Prostate gland (tissue), 2 donors: ENCODE data around the gene HIGD1B.

Experiments used
- CTCF ChIP-seq, 4 experiments: fragments of 200-600 bp in 2 of 4; fragments of 450-650 bp in 2 of 4; sonication (generic) in 2 of 4; IDR thresholded peaks; 1 replicate in 3 of 4; 2 replicates in 1 of 4; pipeline ENCODE4 v1.5.1; 2016 to 2019; ENCODE audit warnings: antibody characterized with exemption in 4 of 4, mild to moderate bottlenecking in 2 of 4, moderate library complexity in 2 of 4
- POLR2A ChIP-seq: fragments of 450-650 bp; IDR thresholded peaks from one replicate; pipeline ENCODE4 v1.6.1; 2016; ENCODE audit warnings: antibody characterized with exemption, mild to moderate bottlenecking

GRCh38 chr17:44863061-44863918 is 15.6 kb downstream of the HIGD1B start:
- no peak for TF ChIP-seq CTCF (IDR thresholded peaks at IDR 0.05)
- TF ChIP-seq POLR2A = no peak
